Panc1 (cell line): ENCODE results near the gene KRT23. TPM values are rescaled to one million over a fixed set of nuclear protein-coding genes. Genes with fewer than 3 reads are reported as not detected.

Source experiments
- ATAC-seq: fragments of 200-7000 bp; cut with Tn5 transposase; 2 replicates; pipeline ENCODE4 v1.9.1; 2020; ENCODE audit warnings: mild to moderate bottlenecking, moderate library complexity
- BruUV-seq: library from RNA; stranded (reverse); fragments of 400-500 nt; replicated peaks from 2 replicates; lab custom pipeline; 2021; lab: Mats Ljungman, UMichigan
- CTCF ChIA-PET: fragments of 300-600 bp; sonication (Branson Sonifier 250); formaldehyde crosslinking; loops from one replicate; lab custom pipeline; 2022; ENCODE audit warnings: antibody characterized with exemption; lab: Charles Lee
- POLR2A ChIA-PET: fragments of 300-600 bp; sonication (Branson Sonifier 250); formaldehyde crosslinking; loops from one replicate; lab custom pipeline; 2022; ENCODE audit warnings: antibody characterized with exemption; lab: Charles Lee
- DNase-seq: peaks from one replicate; pipeline ENCODE4 v3.0.0-alpha.2; 2010; ENCODE audit warnings: low read depth, low spot score
- H3K27ac ChIP-seq: 2 replicates; pipeline ENCODE4 v1.5.1; 2011; ENCODE audit warnings: mild to moderate bottlenecking, low read length, inconsistent platforms
- H3K27me3 ChIP-seq: fragments of 200-500 bp; sonication (Bioruptor generic); 2 replicates; pipeline ENCODE4 v1.6.0; 2014; ENCODE audit warnings: low read length, inconsistent platforms; ENCODE audit not compliant: control insufficient read depth, insufficient read depth
- H3K36me3 ChIP-seq: fragments of 200-500 bp; sonication (Bioruptor generic); 2 replicates; pipeline ENCODE4 v1.5.1; 2014; ENCODE audit warnings: inconsistent platforms, mild to moderate bottlenecking, low read length, moderate library complexity; ENCODE audit not compliant: control insufficient read depth, insufficient read depth
- H3K4me1 ChIP-seq: 2 replicates; pipeline ENCODE4 v1.5.1; 2011; ENCODE audit warnings: inconsistent platforms, mild to moderate bottlenecking, low read length, moderate library complexity; ENCODE audit not compliant: control insufficient read depth, insufficient read depth
- H3K4me3 ChIP-seq, 2 experiments: 2 replicates each; pipeline ENCODE4 v1.5.1; 2011 to 2012; ENCODE audit warnings: low read depth in 2 of 2, low read length in 2 of 2, mild to moderate bottlenecking in 2 of 2, inconsistent platforms in 1 of 2, moderate library complexity in 1 of 2
- H3K9me3 ChIP-seq: fragments of 200-500 bp; sonication (Bioruptor generic); 2 replicates; pipeline ENCODE4 v1.5.1; 2014; ENCODE audit warnings: low read depth, mild to moderate bottlenecking, inconsistent platforms, low read length, moderate library complexity; ENCODE audit not compliant: control insufficient read depth, insufficient read depth
- POLR2AphosphoS5 ChIP-seq: IDR thresholded peaks from 2 replicates; pipeline ENCODE4 v1.6.1; 2012; ENCODE audit warnings: mild to moderate bottlenecking, low read depth, low read length, moderate library complexity
- SIN3A ChIP-seq: IDR thresholded peaks from 2 replicates; pipeline ENCODE4 v1.6.1; 2012; ENCODE audit warnings: low read depth, mild to moderate bottlenecking, low read length, moderate library complexity, borderline replicate concordance; ENCODE audit not compliant: insufficient read depth
- TCF7L2 ChIP-seq: IDR thresholded peaks from 2 replicates; pipeline ENCODE4 v1.6.1; 2011; ENCODE audit warnings: mild to moderate bottlenecking, low read depth, low read length, inconsistent platforms
- in situ Hi-C: cut with HindIII; loops from 2 replicates; pipeline ENCODE4 v1.10.0; 2016; ENCODE audit warnings: low sequenced_read_pairs, low pct_unique_long_range_greater_than_20kb
- intact Hi-C: fragments of 100-400 bp; cut with micrococcal nuclease; formaldehyde crosslinking; loops from one replicate; pipeline ENCODE4 v1.10.0; 2022; ENCODE audit not compliant: unreplicated experiment
- total RNA-seq: library from RNA; stranded (reverse); gene quantifications from one replicate; pipeline ENCODE4 v1.2.1, GENCODE V29; 2021; ENCODE audit not compliant: unreplicated experiment
- TF ChIP-seq, protein P1 (sequence below): fragments of 450-650 bp; IDR thresholded peaks from 2 replicates; pipeline ENCODE4 v1.5.1; 2017; ENCODE audit warnings: mild to moderate bottlenecking
- TF ChIP-seq, protein P2 (sequence below), 2 experiments: IDR thresholded peaks; 2 replicates each; pipeline ENCODE4 v1.6.1; 2011 to 2012; ENCODE audit warnings: low read depth in 2 of 2, control low read depth in 1 of 2, low read length in 1 of 2, mild to moderate bottlenecking in 1 of 2, moderate library complexity in 1 of 2; ENCODE audit not compliant: insufficient read depth in 1 of 2

KRT23 gene
- total RNA-seq, 1 experiment from 2014 or later = not detected

DNA sequence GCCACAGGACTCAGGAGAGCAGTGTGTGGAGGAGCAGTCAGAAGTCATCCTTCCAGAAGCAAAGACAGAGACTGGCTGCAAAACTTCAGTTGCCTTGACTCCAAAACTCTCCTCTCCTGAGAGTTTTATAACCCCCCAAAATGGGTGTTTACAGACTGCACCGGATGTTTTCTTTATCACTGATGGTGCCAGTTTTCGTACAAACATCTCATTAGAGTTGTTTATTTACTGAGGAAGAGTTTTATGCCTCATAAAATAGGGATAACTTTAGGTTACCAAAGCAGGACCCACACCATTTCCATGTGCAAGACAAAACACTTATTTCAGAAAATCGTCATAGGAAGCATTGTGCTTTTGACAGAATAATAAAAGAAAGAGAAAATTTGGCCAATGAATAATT is 46.8 kb upstream of the KRT23 start, which contains the start of gene KRT40:
KRT40 (minus strand) TSS at position 101 of the 400 bp plus-strand sequence; CDS start at position 48, 53 bp downstream.
- TF ChIP-seq TCF7L2 = no peak
- no peak for TF ChIP-seq SIN3A
- no peak for TF ChIP-seq POLR2AphosphoS5
- TF ChIP-seq, protein P1, sequence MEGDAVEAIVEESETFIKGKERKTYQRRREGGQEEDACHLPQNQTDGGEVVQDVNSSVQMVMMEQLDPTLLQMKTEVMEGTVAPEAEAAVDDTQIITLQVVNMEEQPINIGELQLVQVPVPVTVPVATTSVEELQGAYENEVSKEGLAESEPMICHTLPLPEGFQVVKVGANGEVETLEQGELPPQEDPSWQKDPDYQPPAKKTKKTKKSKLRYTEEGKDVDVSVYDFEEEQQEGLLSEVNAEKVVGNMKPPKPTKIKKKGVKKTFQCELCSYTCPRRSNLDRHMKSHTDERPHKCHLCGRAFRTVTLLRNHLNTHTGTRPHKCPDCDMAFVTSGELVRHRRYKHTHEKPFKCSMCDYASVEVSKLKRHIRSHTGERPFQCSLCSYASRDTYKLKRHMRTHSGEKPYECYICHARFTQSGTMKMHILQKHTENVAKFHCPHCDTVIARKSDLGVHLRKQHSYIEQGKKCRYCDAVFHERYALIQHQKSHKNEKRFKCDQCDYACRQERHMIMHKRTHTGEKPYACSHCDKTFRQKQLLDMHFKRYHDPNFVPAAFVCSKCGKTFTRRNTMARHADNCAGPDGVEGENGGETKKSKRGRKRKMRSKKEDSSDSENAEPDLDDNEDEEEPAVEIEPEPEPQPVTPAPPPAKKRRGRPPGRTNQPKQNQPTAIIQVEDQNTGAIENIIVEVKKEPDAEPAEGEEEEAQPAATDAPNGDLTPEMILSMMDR = no peak
- TF ChIP-seq, protein P2, sequence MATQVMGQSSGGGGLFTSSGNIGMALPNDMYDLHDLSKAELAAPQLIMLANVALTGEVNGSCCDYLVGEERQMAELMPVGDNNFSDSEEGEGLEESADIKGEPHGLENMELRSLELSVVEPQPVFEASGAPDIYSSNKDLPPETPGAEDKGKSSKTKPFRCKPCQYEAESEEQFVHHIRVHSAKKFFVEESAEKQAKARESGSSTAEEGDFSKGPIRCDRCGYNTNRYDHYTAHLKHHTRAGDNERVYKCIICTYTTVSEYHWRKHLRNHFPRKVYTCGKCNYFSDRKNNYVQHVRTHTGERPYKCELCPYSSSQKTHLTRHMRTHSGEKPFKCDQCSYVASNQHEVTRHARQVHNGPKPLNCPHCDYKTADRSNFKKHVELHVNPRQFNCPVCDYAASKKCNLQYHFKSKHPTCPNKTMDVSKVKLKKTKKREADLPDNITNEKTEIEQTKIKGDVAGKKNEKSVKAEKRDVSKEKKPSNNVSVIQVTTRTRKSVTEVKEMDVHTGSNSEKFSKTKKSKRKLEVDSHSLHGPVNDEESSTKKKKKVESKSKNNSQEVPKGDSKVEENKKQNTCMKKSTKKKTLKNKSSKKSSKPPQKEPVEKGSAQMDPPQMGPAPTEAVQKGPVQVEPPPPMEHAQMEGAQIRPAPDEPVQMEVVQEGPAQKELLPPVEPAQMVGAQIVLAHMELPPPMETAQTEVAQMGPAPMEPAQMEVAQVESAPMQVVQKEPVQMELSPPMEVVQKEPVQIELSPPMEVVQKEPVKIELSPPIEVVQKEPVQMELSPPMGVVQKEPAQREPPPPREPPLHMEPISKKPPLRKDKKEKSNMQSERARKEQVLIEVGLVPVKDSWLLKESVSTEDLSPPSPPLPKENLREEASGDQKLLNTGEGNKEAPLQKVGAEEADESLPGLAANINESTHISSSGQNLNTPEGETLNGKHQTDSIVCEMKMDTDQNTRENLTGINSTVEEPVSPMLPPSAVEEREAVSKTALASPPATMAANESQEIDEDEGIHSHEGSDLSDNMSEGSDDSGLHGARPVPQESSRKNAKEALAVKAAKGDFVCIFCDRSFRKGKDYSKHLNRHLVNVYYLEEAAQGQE (IDR thresholded peaks at IDR 0.05; ENCODE audit: insufficient read depth in 1 of 2, low read depth in 2 of 2, low read length in 1 of 2) = no peak
- Histone ChIP-seq H3K27me3 (0 out of 2 replicates have a peak, but pooled peaks cover 4% of the 10 kb centered on the region), H3K4me3 (no peak within 1 kb of the TSS), H3K9me3 (no peaks in the 10 kb centered on the region), H3K4me1 (no peaks in the 10 kb centered on the region), H3K27ac (no peak within 1 kb of the TSS), H3K36me3 (no peaks in the 10 kb centered on the region)
- ChIA-PET CTCF (no interaction called here), POLR2A (no interaction called here)
- intact Hi-C loops = no loop called here
- BruUV-seq = no TSS peak
- in situ Hi-C loops = no loop called here
- DNase-seq = no peak
- ATAC-seq = no peak

DNA sequence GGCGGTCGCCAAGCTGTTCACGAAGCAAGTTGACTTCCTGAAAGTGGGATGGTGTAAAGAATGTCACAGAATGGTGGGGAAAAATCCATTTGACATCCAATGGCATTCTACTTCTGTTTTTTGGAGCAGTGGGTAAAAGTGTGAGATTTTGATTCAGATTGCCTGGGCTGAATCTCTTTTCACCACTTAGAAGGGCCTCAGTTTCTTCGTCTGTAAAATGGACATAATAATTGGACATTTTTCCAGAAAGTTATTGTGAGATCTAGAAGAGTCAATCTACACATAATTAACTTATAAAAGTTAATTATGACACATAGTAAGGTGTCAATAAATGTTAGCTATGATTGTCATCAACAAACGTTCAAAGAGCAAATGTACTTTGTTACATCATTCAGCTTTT is 43.7 kb upstream of the KRT23 start:
- no TSS peak for BruUV-seq
- TF ChIP-seq TCF7L2 (no peak), POLR2AphosphoS5 (no peak), SIN3A (no peak)
- TF ChIP-seq, protein P2 (IDR thresholded peaks at IDR 0.05; ENCODE audit: insufficient read depth in 1 of 2, low read depth in 2 of 2, low read length in 1 of 2) = no peak
- TF ChIP-seq, protein P1 = no peak
- 0 out of 2 replicates have a peak, but pooled peaks cover 4% of the 10 kb centered on the region for H3K27me3 ChIP-seq
- intact Hi-C loops (no loop called here), in situ Hi-C loops (no loop called here)
- POLR2A ChIA-PET = no interaction called here
- no peaks in the 10 kb centered on the region for H3K36me3 ChIP-seq
- CTCF ChIA-PET = no interaction called here
- no peak for DNase-seq
- no peaks in the 10 kb centered on the region for H3K9me3 ChIP-seq
- no peak overlapping the region for H3K4me3 ChIP-seq
- ATAC-seq = no peak
- no peaks in the 10 kb centered on the region for H3K4me1 ChIP-seq
- H3K27ac ChIP-seq = no peak overlapping the region
